Left ventricle myocardium inferior (tissue), 1 donor: ENCODE measurements around the gene RNF39. TPM values are rescaled to one million over a fixed set of nuclear protein-coding genes. Genes with fewer than 3 reads are reported as not detected.
A peak's percentile ranks its signal among the peaks of the same experiment; 100 is the strongest.

Experiments
- DNase-seq: peaks from one replicate; pipeline ENCODE4 v3.0.0-alpha.2; 2020
- H3K27ac ChIP-seq: fragments of 200-600 bp; replicated peaks from 2 replicates; pipeline ENCODE4 v1.8.0; 2021
- H3K27me3 ChIP-seq: fragments of 200-600 bp; 2 replicates; pipeline ENCODE4 v1.8.0; 2021; ENCODE audit warnings: low read depth
- H3K36me3 ChIP-seq: fragments of 200-600 bp; 2 replicates; pipeline ENCODE4 v1.8.0; 2021
- H3K4me1 ChIP-seq: fragments of 200-600 bp; 2 replicates; pipeline ENCODE4 v1.8.0; 2021
- H3K4me3 ChIP-seq: fragments of 200-600 bp; 2 replicates; pipeline ENCODE4 v1.8.0; 2021; ENCODE audit warnings: mild to moderate bottlenecking, moderate library complexity
- H3K9me3 ChIP-seq: fragments of 200-600 bp; replicated peaks from 2 replicates; pipeline ENCODE4 v1.8.0; 2021
- CTCF ChIP-seq: fragments of 200-600 bp; IDR thresholded peaks from 2 replicates; pipeline ENCODE4 v1.8.0; 2021; ENCODE audit warnings: antibody characterized with exemption, mild to moderate bottlenecking, borderline replicate concordance
- intact Hi-C: fragments of 100-400 bp; cut with micrococcal nuclease; formaldehyde crosslinking; loops from one replicate; pipeline ENCODE4 v1.11.0; 2022
- total RNA-seq: library from RNA; stranded (reverse); fragmentation: NEBNext Ultra II Directional; extraction: Animal tissue kit (Norgen Biotek cat#: 25700); gene quantifications from one replicate; pipeline ENCODE4 v1.2.1, GENCODE V29; 2021
- donor health status: DM: no; HTN: yes; CAD: no; lungs with severe emphysema.

The RNF39 gene
- total RNA-seq, 1 donor from 2014 or later = not detected

GRCh38 chr6:30092852-30093543, 17.4 kb upstream of the RNF39 start:
- peaks cover 96% of the 10 kb centered on the region for H3K27me3 ChIP-seq
- no peak overlapping the region for H3K4me3 ChIP-seq
- no peaks in the 10 kb centered on the region for H3K36me3 ChIP-seq
- no peaks in the 10 kb centered on the region for H3K9me3 ChIP-seq
- intact Hi-C loops = no loop called here
- no peak for TF ChIP-seq CTCF
- H3K27ac ChIP-seq = no peak overlapping the region
- DNase-seq = no peak
- H3K4me1 ChIP-seq = peaks cover 12% of the 10 kb centered on the region

GRCh38 chr6:30091577-30092381, 16.2 kb upstream of the RNF39 start:
- intact Hi-C loops = no loop called here
- DNase-seq = no peak
- TF ChIP-seq CTCF = no peak
- Histone ChIP-seq H3K36me3 (no peaks in the 10 kb centered on the region), H3K4me3 (no peak overlapping the region), H3K4me1 (peaks cover 12% of the 10 kb centered on the region), H3K27ac (no peak overlapping the region), H3K9me3 (no peaks in the 10 kb centered on the region), H3K27me3 (peaks cover 96% of the 10 kb centered on the region)

- H3K9me3 ChIP-seq = no peaks in the 10 kb centered on the region
- H3K36me3 ChIP-seq = no peaks in the 10 kb centered on the region
- H3K27ac ChIP-seq = no peak overlapping the region
- TF ChIP-seq CTCF = no peak
- intact Hi-C loops = no loop called here
- H3K27me3 ChIP-seq = peaks cover 70% of the 10 kb centered on the region
- no peak for DNase-seq
- no peak overlapping the region for H3K4me3 ChIP-seq
- peaks cover 6% of the 10 kb centered on the region for H3K4me1 ChIP-seq
Measured at GRCh38 chr6:30087876-30088275, 12.3 kb upstream of the RNF39 start.

DNA sequence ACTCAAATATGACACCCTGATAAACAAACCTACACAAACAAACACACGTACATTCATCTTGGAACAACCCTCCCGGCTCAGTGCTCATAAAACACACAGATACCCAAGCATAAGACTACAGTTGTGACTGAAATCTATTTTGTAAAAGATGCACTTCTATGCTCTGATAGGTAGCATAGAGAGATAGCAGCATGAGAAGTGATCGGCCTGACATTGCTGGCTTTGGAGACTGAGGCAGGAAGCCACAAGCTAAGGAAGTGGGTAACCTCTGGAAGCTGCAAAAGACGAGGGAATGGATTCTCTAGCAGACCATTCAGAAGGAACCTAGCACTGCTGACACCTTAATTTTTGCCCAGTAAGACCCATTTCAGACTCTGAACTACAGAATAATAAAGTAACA, 1.6 kb upstream of the RNF39 start:
- no peak for DNase-seq
- Histone ChIP-seq H3K4me3 (no peak overlapping the region), H3K36me3 (no peaks in the 10 kb centered on the region), H3K27ac (no peak overlapping the region), H3K27me3 (peaks cover 80% of the 10 kb centered on the region), H3K4me1 (peaks cover 19% of the 10 kb centered on the region), H3K9me3 (no peaks in the 10 kb centered on the region)
- intact Hi-C loops = no loop called here
- TF ChIP-seq CTCF = no peak

DNA sequence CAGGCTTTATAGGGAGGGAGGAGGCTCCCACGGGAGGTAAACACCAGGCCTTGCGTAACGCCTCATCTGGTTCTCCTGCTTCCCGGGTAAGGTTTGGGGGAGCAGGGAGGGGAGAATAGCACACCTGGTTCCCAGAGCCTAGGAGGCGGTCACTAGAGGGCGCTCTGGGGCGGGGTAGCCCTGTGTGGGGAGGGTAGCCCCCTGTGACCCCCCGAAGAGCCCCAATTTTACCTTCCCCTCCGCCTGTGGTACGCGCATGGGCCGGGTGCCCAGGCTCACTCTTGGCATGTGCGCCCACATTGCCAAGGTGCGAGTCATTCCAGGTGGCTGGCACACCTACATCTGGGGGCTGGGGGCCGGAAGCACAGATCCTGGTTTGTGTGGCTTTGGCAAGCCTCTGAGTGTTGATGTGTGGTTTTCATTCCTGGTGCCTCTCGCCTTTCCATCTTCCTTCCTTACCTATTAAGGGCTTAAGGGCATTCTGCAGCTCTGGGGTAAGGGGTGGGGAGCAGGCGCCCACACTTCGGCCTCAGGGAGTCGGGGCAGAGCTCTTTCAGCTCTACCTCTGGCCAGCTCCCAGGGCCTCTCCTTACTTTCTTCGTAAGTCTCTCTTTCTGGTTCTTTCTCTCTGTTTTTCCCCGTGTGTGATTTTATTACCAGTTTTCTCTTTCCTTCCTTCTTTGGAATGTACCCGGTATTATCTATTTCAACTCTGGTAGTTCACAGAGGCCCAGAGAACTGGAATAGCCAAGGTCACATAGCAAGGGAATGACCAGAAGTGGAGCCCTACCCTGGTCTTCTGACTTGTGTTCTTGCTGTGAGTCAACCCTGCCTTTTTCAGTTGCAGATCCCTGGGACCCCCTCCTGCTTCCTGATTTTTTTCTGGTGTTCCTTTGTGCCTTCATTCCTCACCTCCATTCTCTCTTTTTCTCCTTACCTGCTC, 492 bp upstream of the RNF39 start:
- Histone ChIP-seq H3K4me1 (peaks cover 25% of the 10 kb centered on the region), H3K9me3 (no peaks in the 10 kb centered on the region), H3K4me3 (peak overlapping the region; percentile 56), H3K36me3 (no peaks in the 10 kb centered on the region), H3K27me3 (peaks cover 91% of the 10 kb centered on the region), H3K27ac (no peak overlapping the region)
- peak; percentile 30 for TF ChIP-seq CTCF
- intact Hi-C loops = no loop called here
- DNase-seq = no peak
